ENCODE measurements around the gene ROBO1. TPM values are rescaled to one million over a fixed set of nuclear protein-coding genes. Genes with fewer than 3 reads are reported as not detected.
"Not testable (repeated sequence)": the region's sequence is repeated elsewhere in the genome, so short reads cannot be mapped to it uniquely, and the experiment has no call there.

The ROBO1 gene
- total RNA-seq, 1 donor from 2014 or later = 0.16 TPM

DNA sequence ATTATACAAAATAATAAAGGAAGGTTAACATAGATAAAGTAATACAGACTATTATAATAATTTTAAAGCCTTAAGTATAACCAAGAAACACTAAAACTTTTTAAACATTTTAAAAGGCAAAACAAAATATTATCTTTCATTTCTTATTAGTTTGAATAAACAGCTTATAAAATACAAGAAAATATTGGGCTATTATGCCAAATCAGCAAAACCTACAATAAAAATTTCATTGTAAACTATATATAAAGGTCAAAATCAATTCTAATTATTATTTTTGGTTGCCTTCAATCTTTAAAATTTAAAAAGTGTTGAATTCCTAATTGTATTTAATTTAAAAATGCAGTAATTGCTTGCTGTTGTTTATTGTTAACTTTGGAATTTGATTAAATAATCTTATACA, 430.0 kb downstream of the ROBO1 start:
- intact Hi-C loops (cut with micrococcal nuclease) = no loop called here
- no peak overlapping the region for H3K4me3 Mint-ChIP-seq
- H3K4me1 Mint-ChIP-seq (ENCODE audit: low read depth) = no peaks in the 10 kb centered on the region
- no peak for DNase-seq (ENCODE audit: low spot score)
- no peaks in the 10 kb centered on the region for H3K36me3 Mint-ChIP-seq (ENCODE audit: low read depth)
- peaks cover 3% of the 10 kb centered on the region for H3K9me3 Mint-ChIP-seq
- H3K27me3 Mint-ChIP-seq (ENCODE audit: insufficient read depth) = no peaks in the 10 kb centered on the region
- H3K27ac Mint-ChIP-seq = no peak overlapping the region

DNA sequence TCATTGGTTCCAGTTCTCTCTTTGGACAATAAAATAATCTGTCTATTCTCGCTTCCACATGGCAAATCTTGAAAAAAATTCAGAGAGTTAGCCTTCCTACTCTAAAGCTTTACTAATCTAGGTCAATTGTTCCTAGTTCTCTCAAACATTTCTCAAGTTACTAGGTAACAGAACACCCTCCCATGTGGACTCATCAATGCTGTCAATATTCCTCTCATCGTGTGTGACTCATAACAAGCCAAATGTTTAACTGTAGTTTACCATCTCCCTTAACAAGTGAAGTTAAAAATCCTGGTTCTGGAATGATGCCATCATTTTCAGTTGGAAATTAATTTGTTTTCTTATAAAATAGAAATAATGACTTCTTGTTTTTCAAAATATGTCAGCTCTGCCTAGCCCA, 438.6 kb downstream of the ROBO1 start:
- H3K27ac Mint-ChIP-seq = no peak overlapping the region
- intact Hi-C loops (cut with micrococcal nuclease) = no loop called here
- no peaks in the 10 kb centered on the region for H3K27me3 Mint-ChIP-seq (ENCODE audit: insufficient read depth)
- no peaks in the 10 kb centered on the region for H3K36me3 Mint-ChIP-seq (ENCODE audit: low read depth)
- H3K4me3 Mint-ChIP-seq = no peak overlapping the region
- H3K9me3 Mint-ChIP-seq = no peaks in the 10 kb centered on the region
- H3K4me1 Mint-ChIP-seq (ENCODE audit: low read depth) = no peaks in the 10 kb centered on the region
- no peak for DNase-seq (ENCODE audit: low spot score)

DNA sequence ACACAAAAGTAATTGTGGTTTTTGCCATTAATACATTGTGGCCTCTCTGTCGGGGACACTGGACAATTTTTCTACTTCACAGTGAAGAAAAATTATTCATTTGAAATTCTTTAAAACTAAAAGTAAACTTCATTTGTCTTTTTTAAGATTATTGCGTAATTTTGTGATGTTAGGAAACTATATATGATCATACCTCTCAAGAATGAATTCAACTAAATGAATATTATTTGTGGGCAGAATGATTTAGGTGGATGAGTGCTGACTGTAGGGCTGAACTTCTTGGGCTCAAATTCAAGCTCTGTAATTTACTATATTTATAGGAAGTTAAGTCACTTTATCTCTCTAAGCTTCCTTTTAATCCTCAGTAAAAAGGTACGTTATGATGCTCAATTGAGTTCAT, 441.2 kb downstream of the ROBO1 start:
- Mint-ChIP-seq H3K4me1 (ENCODE audit: low read depth) (no peaks in the 10 kb centered on the region), H3K27ac (no peak overlapping the region), H3K9me3 (no peaks in the 10 kb centered on the region), H3K36me3 (ENCODE audit: low read depth) (no peaks in the 10 kb centered on the region), H3K27me3 (ENCODE audit: insufficient read depth) (no peaks in the 10 kb centered on the region), H3K4me3 (no peak overlapping the region)
- no peak for DNase-seq (ENCODE audit: low spot score)
- intact Hi-C loops (cut with micrococcal nuclease) = no loop called here

DNA sequence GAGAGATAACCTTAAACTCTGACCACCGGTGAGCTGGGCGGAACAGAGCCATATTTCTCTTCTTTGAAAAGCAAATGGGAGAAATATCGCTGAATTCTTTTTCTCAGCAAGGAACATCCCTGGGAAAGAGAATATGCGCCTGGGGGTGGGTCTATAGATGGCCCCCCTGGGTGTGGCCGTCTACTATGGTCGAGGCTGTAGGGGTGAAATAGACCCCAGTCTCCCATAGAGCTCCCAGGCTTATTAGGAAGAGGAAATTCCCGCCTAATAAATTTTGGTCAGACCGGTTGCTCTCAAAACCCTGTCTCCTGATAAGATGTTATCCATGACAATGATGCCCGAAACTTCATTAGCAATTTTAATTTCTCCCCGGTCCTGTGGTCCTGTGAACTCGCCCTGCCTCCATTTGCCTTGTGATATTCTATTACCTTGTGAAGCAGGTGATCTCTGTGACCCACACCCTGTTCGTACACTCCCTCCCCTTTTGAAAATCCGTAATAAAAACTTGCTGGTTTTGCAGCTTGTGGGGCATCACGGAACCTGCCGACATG, 441.9 kb downstream of the ROBO1 start:
- H3K4me1 Mint-ChIP-seq (ENCODE audit: low read depth); H3K27me3 Mint-ChIP-seq (ENCODE audit: insufficient read depth); intact Hi-C loops (cut with micrococcal nuclease); DNase-seq (ENCODE audit: low spot score); H3K27ac Mint-ChIP-seq; H3K9me3 Mint-ChIP-seq; H3K36me3 Mint-ChIP-seq (ENCODE audit: low read depth); H3K4me3 Mint-ChIP-seq: not testable (repeated sequence)

DNA sequence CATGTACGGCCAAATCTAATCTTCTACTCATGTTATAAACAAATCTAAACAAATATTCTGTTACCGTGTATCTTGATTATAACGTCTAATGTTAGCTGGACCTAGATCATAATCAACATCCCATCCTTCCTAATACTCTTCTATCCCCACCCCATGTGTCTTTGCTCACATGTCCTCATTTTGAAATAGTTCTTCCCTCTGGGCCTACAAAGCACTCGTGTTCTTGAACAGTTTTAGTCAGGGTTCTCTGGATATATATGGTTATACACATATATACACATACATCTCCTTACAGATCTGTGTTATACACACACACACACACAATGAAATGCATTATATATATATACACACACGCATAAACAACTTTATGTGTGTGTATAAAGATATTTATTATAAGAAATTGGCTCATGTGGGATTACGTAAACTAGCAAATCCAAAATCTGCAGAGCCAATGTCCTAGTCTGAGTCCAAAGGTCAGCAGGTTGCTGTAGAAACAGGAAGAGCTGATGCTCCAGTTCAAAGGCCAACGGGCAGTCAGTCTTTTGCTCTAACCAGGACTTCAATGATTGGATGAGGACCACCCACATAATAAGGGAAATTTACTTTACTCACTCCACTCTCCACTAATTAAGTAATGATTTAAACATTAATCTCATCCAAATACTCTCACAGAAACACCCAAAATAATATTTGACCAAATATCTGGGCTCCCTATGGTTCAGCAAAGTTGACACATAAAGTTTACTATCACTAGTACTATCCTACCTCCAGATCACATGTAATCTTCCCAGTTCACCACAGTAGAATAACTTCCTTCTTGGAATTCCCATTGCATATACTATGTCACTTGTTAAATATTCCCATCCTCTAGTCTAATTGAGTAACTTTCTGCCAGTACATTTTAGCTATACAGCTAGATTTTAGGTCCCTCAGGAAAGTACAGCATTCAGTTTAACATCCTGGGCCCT, 450.0 kb downstream of the ROBO1 start:
- DNase-seq (ENCODE audit: low spot score) = no peak
- Mint-ChIP-seq H3K4me1 (ENCODE audit: low read depth) (no peaks in the 10 kb centered on the region), H3K27ac (no peak overlapping the region), H3K27me3 (ENCODE audit: insufficient read depth) (no peaks in the 10 kb centered on the region), H3K9me3 (no peaks in the 10 kb centered on the region), H3K36me3 (ENCODE audit: low read depth) (no peaks in the 10 kb centered on the region), H3K4me3 (no peak overlapping the region)
- intact Hi-C loops (cut with micrococcal nuclease) = no loop called here

DNA sequence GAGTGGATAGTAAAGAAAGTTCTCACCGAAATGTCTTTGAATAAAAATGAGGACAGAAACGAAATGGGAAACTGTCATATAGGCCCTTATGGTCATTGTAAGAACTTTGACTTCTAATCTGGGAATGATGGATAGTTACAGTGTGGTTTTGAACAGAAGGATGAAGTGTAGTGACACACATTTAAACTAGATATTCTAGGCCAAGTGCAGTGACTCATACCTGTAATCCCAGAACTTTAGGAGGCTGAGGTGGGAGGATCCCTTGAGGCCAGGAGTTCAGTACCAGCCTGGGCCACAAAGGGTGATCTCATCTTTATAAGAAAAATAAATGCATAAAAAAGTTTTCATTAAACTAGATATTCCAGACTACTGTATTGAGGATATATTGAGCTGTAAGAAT, 452.8 kb downstream of the ROBO1 start:
- DNase-seq (ENCODE audit: low spot score) = no peak
- no peaks in the 10 kb centered on the region for H3K36me3 Mint-ChIP-seq (ENCODE audit: low read depth)
- no peaks in the 10 kb centered on the region for H3K27me3 Mint-ChIP-seq (ENCODE audit: insufficient read depth)
- H3K9me3 Mint-ChIP-seq = no peaks in the 10 kb centered on the region
- intact Hi-C loops (cut with micrococcal nuclease) = no loop called here
- no peaks in the 10 kb centered on the region for H3K4me1 Mint-ChIP-seq (ENCODE audit: low read depth)
- no peak overlapping the region for H3K27ac Mint-ChIP-seq
- H3K4me3 Mint-ChIP-seq = no peak overlapping the region

DNA sequence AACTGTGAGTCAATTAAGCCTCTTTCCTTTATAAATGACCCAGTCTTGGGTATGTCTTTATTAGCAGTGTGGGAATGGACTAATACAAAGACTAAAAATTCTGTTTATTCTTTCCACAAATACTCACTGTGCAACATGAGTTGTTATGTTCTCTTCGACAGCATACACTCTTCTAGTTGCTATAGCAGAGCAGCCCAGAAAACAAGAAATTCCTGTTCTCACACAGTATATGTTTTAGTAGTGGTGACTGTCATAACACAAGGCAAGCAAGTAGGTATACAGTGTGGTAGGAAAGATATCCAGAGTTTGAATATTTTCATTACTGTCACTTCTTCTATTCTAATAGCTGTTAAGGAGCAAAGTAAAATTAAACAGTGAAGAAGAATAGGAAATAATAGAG, 453.3 kb downstream of the ROBO1 start:
- H3K27me3 Mint-ChIP-seq (ENCODE audit: insufficient read depth) = no peaks in the 10 kb centered on the region
- no peaks in the 10 kb centered on the region for H3K36me3 Mint-ChIP-seq (ENCODE audit: low read depth)
- no peaks in the 10 kb centered on the region for H3K4me1 Mint-ChIP-seq (ENCODE audit: low read depth)
- no peaks in the 10 kb centered on the region for H3K9me3 Mint-ChIP-seq
- H3K4me3 Mint-ChIP-seq = no peak overlapping the region
- intact Hi-C loops (cut with micrococcal nuclease) = no loop called here
- H3K27ac Mint-ChIP-seq = no peak overlapping the region
- no peak for DNase-seq (ENCODE audit: low spot score)

DNA sequence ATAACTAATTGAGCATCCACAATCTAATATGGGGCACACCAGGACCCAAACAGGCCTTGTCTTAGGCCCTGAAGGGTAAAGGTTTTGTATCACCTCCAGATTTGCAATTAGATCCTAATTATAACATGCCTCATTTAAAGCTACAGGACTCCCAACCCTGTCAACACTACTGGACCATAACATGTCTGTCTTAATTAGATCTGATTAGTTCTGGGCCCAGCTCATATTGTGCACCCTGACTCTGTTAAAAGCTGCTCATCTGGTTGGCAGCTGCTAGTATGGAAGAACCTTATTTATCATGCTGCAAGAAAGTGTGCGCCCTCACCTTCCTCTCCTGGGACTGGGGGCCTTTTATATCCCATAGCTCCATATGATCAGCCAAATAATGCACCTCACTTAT, 457.8 kb downstream of the ROBO1 start:
- Mint-ChIP-seq H3K36me3 (ENCODE audit: low read depth) (no peaks in the 10 kb centered on the region), H3K27me3 (ENCODE audit: insufficient read depth) (no peaks in the 10 kb centered on the region), H3K9me3 (no peaks in the 10 kb centered on the region), H3K4me3 (no peak overlapping the region), H3K4me1 (ENCODE audit: low read depth) (no peaks in the 10 kb centered on the region), H3K27ac (no peak overlapping the region)
- intact Hi-C loops (cut with micrococcal nuclease) = no loop called here
- DNase-seq (ENCODE audit: low spot score) = no peak

DNA sequence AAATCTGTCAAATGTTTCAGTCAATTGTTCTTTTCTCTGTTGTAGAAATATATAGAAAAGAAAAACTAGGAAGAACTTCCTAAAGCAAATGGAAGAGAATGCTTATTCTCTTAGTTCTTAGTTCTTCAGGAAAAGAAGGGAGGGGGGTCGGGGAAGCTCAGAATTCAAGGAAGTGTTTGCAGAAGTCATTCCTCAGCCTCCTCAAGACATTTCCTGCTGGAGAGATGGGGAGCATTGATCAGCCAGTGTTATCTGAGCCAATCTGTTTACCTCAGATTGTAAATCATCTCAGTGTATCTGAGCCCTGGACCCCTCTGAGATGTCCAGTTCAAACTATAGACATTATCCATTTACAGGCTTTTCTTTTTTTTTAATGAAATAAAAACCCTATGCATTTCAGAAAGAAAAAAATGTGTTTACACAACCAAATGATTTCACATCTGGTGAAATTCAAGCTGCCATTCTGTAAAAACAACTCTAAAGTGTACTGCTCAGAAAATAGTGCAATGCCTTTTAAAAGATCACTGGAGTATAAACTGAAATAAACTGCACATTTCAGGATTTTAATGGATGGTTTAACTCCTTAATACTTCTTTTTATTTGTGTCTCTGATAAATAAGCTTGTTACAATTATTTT, 460.7 kb downstream of the ROBO1 start:
- no peaks in the 10 kb centered on the region for H3K36me3 Mint-ChIP-seq (ENCODE audit: low read depth)

DNA sequence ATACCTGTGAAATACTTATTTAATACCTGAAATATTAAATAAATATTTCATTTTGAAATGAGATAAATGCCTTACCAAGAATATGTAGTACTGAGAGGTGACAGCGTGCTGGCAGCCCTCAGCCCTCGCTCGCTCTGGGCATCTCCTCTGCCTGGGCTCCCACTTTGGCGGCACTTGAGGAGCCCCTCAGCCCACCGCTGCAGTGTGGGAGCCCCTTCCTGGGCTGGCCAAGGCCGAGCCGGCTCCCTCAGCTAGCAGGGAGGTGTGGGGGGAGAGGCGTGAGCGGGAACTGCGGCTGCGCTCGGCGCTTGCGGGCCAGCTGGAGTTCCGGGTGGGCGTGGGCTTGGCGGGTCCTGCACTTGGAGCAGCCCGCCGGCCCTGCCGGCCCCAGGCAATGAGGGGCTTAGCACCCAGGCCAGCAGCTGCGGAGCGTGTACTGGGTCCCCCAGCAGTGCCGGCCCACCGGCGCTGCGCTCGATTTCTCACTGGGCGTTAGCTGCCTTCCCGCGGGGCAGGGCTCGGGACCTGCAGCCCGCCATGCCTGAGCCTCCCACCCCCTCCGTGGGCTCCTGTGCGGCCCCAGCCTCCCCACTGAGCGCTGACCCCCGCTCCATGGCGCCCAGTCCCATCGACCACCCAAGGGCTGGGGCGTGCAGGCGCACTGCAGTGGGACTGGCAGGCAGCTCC, 467.7 kb downstream of the ROBO1 start:
- not testable (repeated sequence) for H3K27ac Mint-ChIP-seq, H3K9me3 Mint-ChIP-seq, H3K4me3 Mint-ChIP-seq

More for the DNA sequence above, 460.7 kb downstream of the ROBO1 start:
- H3K27ac Mint-ChIP-seq = no peak overlapping the region
- H3K27me3 Mint-ChIP-seq (ENCODE audit: insufficient read depth) = no peaks in the 10 kb centered on the region
- no peak for DNase-seq (ENCODE audit: low spot score)
- intact Hi-C loops (cut with micrococcal nuclease) = no loop called here
- H3K9me3 Mint-ChIP-seq = no peaks in the 10 kb centered on the region
- no peaks in the 10 kb centered on the region for H3K4me1 Mint-ChIP-seq (ENCODE audit: low read depth)
- H3K4me3 Mint-ChIP-seq = no peak overlapping the region

DNA sequence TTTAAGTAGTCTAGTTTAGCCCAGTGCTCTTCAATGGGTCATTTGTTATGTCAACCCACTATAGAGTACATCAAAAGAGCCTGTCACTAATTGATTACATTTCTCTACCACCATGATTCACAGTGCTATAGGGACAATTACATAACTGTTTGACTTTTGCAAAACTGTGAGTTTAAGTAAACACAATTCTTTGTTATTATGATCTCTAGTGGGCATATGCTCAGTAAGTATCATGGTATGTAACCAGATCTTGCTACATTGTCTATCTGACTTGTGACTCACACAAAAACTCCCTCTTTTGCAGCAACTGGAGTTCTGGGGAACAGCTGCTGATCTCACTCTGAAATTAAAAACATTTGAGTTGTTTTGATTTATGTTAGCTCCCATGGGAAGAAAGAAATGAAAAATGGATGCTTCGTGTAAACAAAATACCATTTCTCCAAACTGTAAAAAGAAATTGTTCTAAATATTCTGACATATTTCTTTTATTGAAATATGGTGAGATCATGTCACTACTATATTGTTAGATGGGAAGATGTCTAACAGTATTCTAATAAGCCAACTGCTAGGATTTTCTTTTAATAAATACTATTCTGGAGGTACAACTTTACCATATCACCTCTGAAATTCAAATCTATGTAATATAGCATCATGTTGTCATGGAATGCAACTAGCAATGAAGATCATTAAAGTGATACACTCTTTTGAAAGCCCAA, 470.4 kb downstream of the ROBO1 start:
- Mint-ChIP-seq H3K27ac (no peak overlapping the region), H3K9me3 (peaks cover 13% of the 10 kb centered on the region), H3K4me1 (ENCODE audit: low read depth) (no peaks in the 10 kb centered on the region), H3K27me3 (ENCODE audit: insufficient read depth) (no peaks in the 10 kb centered on the region), H3K4me3 (no peak overlapping the region), H3K36me3 (ENCODE audit: low read depth) (no peaks in the 10 kb centered on the region)
- intact Hi-C loops (cut with micrococcal nuclease) = no loop called here
- DNase-seq (ENCODE audit: low spot score) = no peak

More for the DNA sequence above, 467.7 kb downstream of the ROBO1 start:
- H3K36me3 Mint-ChIP-seq (ENCODE audit: low read depth); DNase-seq (ENCODE audit: low spot score); H3K4me1 Mint-ChIP-seq (ENCODE audit: low read depth); H3K27me3 Mint-ChIP-seq (ENCODE audit: insufficient read depth); intact Hi-C loops (cut with micrococcal nuclease): not testable (repeated sequence)

DNA sequence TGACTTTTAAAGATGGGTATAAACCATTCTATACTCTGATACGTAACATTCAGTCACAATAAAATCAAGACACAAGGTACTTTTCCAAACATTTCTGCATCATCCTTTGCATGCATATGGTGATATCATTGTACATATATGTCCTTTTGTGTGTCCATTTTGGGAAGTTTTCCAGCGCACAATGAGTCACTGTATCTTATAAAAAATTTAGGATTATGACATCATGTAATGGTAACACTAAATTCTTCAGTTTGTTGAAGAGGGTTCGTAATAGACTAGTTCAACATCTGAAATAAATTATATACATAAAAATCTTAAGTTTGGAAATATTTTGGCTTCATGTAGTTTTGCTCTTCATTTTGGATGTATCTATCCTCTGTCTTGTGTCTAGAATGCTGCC, 480.9 kb downstream of the ROBO1 start:
- Mint-ChIP-seq H3K27ac (no peak overlapping the region), H3K9me3 (peaks cover 13% of the 10 kb centered on the region), H3K27me3 (ENCODE audit: insufficient read depth) (no peaks in the 10 kb centered on the region), H3K4me3 (no peak overlapping the region), H3K4me1 (ENCODE audit: low read depth) (no peaks in the 10 kb centered on the region), H3K36me3 (ENCODE audit: low read depth) (no peaks in the 10 kb centered on the region)
- intact Hi-C loops (cut with micrococcal nuclease) = no loop called here
- DNase-seq (ENCODE audit: low spot score) = no peak
